Upper lobe of left lung (tissue), 4 donors: ENCODE measurements around the gene FDCSP.

Experiments used
- POLR2A ChIP-seq, 4 donors: fragments of 450-650 bp; IDR thresholded peaks; one replicate each; pipeline ENCODE4 v1.5.1; 2016 to 2017; ENCODE audit warnings: antibody characterized with exemption in 4 of 4, mild to moderate bottlenecking in 2 of 4
- TF ChIP-seq, protein P1 (sequence below), 6 experiments: fragments of 450-650 bp in 4 of 6; fragments of 200-600 bp in 2 of 6; sonication (generic) in 2 of 6; IDR thresholded peaks; one replicate each; pipeline ENCODE4 v1.5.1; 2016 to 2019; ENCODE audit warnings: antibody characterized with exemption in 6 of 6

DNA sequence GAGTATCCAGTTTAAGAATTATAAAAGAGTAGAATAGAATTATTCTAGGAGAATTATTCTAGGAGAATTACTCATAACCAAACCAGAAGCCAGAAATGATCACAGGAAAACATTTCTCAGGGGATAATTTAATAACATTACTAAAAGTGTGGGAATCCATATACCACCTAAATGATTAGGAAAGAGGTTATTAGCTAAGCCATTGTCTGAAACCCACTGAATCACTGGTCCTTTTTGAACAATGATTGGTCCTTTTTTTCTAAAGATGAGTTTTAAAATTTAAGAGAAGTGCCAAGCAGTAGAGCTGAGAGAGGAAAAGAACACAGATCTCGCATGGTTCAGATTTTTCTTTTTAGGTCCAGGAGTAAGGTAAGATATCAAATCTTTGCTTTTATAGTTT, 30.5 kb upstream of the FDCSP start, which contains the start of gene ODAM:
- TF ChIP-seq, protein P1, sequence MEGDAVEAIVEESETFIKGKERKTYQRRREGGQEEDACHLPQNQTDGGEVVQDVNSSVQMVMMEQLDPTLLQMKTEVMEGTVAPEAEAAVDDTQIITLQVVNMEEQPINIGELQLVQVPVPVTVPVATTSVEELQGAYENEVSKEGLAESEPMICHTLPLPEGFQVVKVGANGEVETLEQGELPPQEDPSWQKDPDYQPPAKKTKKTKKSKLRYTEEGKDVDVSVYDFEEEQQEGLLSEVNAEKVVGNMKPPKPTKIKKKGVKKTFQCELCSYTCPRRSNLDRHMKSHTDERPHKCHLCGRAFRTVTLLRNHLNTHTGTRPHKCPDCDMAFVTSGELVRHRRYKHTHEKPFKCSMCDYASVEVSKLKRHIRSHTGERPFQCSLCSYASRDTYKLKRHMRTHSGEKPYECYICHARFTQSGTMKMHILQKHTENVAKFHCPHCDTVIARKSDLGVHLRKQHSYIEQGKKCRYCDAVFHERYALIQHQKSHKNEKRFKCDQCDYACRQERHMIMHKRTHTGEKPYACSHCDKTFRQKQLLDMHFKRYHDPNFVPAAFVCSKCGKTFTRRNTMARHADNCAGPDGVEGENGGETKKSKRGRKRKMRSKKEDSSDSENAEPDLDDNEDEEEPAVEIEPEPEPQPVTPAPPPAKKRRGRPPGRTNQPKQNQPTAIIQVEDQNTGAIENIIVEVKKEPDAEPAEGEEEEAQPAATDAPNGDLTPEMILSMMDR (IDR thresholded peaks at IDR 0.05): no peak
- TF ChIP-seq POLR2A (IDR thresholded peaks at IDR 0.05): no peak
